UCSD-AML1 (cell line): ENCODE results near the gene VANGL2.
A peak's percentile ranks its signal among the peaks of the same experiment; 100 is the strongest.

Experiments
- DNase-seq: peaks from one replicate; lab custom pipeline; 2025; ENCODE audit not compliant: unreplicated experiment; lab: John Stamatoyannopoulos, UW

The VANGL2 gene

DNA sequence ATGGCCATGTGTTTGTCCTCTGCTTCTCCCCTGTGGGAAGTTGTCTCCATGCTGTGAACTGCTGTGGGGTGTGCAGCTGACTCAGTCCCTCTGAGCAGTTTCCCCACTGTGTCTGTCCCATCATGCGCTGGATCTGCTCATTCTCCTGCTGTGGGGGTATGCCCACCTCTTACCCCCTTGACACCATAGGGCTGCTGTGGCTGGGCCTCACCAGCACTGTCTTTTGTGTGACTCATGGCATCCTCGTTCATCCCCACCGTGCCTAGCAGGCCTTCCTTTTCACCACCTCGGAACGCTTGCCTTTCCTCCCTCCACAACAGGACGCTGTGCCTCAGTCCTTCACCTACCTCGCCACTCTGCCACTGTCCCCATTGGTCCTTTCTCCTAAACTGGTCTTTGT lies 27.3 kb downstream of the VANGL2 start:
- DNase-seq: no peak

DNA sequence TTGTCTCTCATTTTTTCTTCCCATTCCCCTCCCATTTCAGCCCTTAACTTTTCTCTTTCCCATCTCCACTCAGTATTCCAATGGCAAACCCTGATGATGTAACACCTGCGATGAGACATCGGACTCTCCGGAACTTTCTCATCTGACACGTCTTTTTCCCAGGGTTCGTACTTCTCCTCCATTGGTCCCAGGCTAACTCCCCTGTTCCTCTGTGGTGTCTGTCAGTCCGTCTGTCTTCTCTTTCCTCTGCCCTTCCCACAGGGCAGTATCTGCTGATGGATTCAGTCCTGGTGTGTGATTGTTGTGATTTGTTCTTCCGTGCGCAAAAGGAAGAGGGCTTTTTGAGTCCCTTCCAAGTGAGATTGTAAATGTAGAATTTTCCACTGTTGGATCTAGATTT lies 27.7 kb downstream of the VANGL2 start:
- DNase-seq: no peak

DNA sequence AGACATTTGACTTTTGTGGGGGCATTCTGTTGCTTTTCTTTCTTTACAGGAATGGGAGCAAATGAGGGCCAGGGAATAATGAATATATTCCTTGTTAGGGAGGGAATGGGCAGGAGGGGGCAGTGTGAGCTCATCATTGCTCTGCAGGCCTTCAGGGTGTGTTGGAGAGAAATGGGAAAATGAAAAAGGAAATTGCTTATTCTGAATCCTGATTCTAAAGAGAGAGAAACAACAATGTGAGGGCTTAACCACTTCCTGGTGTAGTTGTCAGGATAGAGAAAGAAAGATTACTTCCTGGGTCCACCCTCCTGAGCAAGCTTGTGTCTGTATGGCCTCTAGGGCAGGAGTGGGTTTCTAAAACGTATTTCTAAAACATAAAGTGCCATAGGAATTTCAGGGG lies 28.3 kb downstream of the VANGL2 start:
- peak; percentile 57 for DNase-seq

DNA sequence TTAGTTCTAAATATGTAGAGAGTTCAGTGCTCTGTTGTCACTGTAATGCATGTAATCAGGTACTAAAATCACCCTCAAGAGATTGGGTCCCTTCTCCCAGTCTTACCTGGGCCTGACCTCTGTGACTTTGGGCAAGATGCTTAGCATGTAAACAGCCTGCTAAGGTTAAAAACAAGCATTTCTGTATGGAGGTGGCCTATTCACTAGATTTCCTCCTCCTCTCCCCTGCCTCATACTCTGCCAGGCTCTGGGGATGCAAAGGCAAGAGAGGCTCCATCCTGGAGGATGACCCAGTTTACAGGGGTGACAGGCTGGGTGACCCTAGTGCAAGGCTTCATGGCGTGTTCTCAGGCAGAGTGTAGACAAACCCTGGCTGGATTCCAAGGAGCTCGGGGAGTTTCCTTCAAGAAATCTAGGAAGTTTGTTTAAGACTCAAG lies 28.8 kb downstream of the VANGL2 start:
- DNase-seq: no peak

DNA sequence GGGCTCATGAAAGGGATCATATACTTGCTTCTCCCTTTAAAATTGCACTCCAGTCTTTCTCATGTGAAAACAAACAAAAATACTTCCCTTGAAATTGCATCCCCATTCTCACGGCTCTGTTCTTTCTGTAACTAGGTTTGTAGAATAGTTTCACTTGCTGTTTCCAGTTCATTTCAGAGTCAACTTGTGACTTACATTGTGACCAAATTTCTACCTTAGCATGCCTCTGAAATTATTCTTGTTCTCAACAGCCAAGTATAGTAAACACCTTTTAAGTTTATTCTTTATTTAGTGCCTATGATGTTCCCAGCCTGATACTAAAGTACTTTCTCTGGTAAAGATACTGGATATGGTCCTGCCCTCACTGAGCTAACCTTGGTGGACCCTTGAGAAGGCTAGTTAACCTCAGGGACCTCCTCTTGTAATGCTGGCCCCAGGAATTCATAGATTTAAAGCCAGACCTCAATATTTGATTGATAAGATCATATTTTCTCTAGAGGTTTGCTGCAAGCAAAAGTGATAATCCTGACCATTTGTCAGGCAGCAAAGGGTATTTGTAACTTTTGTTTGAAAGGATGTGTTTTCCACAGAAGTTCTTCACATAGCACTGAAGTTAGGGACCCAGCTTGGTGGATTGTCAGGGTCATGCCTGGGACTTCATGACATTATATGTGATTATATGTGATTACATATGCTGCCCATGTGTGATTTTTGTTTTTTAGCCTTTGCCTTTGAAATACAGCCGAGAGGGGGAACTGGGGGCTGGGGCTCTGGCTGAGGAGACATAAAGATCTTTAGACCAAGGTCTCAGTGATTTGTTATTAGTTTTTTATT lies 29.6 kb downstream of the VANGL2 start:
- DNase-seq: no peak

DNA sequence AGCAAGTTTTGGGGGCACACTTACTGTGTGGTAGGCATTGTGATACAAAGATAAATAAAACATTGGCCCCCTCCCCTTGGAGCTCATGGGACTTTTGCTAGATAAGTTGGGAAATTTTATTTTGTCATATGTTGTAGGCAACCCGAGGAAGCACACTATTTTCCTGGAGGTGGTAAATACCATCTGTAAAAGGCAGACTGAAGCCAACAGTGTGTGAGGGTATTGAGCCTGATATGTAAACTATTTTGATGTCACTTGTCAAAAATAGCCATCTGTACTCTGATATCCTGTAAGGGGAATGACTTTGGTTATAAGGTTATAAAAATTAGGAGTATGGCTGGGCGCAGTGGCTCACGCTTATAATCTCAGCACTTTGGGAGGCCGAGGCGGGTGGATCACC lies 30.6 kb downstream of the VANGL2 start:
- DNase-seq: no peak

DNA sequence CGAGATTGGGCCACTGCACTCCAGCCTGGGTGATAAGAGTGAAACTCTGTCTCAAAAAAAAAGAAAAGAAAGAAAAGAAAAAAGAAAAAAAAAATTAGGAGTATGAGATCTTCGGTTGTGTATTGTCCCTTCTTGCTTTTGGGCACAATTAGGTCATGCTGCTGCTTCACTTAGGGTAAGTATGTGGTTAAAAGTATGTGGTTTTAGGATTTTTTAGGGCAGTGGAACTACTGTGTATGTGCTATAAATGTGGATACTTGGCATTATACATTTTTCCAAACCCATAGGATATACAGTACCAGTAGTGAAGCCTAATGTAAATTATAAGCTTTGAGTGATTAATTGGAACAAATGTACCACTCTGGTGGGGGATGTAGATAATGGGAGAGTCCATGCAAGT lies 31.2 kb downstream of the VANGL2 start:
- DNase-seq: no peak

DNA sequence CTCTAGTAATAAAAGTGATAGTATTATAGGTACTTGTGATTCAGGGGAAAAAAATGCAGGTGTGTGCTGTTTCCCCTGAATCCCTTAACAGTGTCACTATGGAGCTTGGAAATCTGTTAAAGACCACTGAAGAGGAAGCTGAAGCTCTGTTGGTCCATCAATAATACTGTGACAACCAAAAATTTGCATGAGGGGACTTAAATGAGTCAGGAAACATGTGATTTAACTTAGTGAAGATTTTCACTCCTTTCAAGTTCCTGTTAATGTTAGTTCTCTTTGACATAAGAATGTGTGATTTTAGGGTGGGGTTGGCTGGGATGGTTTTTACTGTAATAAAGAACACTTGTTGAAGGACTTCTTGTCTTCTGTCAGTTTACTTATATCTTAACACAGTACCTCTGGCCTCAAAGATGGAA lies 32.0 kb downstream of the VANGL2 start:
- DNase-seq: no peak

DNA sequence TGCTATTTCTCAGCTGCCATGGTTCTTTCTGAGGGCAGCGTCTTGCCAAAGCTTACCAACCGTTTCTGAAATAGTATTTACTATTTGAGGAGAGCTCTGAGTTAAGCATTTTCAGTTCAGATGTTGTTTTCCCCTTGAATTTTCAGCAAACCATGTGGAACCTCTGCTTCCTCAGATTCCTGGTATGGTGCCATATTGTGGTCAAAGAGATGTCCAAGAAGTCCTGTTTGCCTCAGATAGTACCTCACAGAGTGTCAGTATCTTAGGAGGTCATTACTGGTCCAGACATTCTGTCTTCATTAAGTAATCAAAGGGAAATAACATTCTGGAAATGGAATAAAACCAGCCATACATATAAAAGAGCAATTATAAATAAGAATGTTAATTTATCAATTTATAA lies 36.6 kb downstream of the VANGL2 start:
- DNase-seq: no peak

DNA sequence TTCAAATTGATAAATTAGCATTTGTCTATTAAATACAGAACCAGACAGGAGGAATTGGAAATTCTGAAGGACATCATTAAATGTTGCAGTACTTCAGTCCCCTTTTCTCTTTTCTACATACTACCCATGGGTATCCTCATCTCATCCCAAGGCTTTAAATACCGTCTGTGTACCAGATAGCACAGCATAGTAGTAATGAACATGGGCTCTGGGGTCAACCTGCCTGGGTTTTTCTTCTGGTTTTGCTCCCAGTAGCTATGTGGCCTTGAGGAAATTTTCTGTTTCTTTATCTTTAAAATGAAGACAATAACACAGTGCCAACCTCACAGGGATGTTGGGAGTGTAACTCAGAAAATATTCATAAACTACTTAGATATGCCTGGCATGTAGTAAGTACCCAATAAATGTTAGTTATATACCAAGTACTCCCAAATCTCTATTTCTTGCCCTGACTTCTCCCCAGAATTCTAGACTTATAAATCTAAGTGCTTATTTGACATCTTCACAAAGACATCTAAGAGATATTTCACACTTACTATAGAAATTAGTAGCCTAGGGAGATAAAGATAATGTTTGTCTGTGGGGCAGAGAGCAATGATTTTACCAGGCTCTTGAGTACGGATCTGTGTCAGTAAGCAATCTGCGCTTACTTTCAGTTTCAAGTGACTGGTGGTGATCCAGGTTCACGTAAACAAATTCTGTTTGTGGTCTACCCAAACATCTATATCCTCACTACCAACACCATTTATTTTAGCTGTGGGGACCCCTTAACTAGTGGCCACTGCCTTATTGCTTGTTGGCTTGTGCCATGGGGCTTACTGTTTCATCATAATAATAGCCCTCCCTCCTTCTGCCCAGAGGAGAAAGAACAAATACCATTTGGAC lies 37.3 kb downstream of the VANGL2 start:
- DNase-seq: no peak

DNA sequence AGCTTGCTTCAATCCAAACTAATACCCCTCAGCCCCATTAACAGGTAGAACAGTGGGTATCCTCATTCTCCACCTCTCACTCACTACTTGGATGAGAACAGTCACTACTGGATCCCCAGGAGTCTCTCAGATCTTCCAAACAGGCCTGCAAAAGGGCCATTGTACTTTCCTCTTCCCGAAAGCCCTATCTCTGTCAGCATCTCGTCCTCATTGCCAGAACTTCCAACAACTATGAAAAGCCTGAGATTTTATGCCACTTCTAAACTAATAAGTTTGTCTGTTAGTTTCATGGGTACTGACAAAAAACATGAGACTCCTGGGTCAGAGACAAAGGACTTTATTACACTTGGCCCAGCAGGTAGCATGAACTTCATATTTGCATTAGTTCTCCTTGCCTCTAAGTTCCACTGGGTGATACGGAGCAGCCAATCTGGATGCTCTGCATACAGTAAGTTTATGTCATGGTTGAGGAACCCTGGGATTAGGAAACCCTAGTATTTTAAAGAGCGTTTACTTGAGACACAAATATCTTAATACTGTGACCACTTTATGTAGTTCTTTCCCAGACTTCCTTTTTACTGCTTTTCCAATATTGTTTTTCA lies 38.1 kb downstream of the VANGL2 start:
- DNase-seq: no peak

DNA sequence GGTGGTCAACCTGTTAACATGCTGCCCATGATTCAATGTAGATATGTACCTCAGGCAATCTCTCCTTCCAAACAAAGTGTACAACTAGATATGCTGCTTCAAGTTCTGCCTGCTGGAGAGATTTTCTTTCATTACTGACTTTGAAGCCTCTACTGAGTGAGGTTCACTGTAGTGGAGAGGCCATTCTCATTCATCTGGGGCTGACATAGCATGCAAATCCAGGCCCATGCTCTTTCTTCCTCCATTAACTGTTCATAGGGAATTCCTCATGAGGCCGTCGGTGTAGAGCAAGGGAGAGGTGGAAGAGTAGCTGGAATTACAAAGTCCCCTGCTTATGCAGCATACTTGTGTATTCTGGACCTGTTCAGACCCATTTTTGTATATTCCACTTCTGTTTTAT lies 38.6 kb downstream of the VANGL2 start:
- DNase-seq: no peak

DNA sequence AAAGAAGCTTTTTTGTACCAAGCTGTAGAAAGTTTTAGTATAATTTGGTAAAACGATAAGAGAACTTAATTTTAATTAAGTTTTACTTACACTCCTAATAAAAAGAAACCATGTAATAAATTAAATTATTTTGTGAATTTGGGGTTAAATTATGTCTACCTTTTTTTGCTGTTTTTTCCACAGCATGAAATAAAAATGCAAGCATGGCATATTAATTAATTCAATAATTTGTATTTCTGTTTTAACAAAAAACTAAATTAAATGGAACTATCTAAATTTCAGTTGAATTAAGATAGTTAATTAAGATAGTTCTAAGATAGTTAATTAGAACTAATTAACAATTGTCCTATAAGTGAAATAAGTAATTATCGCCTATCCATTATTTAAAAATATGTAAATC lies 39.4 kb downstream of the VANGL2 start:
- DNase-seq: no peak

DNA sequence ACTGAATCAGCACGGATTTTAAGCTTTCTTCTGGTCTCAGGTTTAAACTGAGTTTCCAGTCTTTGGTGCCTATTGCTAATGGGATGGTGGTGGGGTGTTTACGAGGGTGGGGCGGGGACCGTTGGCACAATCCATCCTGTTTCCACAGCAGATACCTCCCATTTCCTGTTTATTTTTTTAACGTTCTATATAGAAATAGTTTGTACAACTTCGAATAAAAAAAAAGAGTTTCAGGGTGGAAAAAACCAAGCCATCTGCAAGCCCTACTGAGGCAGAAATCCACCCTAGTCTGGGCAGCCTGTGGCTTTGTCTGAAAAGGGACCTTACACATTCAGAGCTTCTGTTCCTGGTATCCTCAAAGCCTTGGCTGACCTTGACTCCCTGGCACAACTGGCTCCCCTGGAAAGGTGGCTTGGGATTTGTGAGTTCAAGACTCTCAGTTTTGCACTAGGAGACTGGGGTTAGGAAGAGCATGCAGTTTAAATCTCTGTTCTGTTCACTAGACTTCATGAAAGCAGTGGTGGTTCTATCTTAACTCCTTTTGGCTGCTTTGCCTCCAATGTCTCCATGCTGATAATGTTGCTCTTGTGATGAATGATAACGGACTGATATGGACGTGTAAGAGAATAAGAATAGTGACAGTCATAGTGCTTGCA lies 46.7 kb downstream of the VANGL2 start:
- DNase-seq: no peak

DNA sequence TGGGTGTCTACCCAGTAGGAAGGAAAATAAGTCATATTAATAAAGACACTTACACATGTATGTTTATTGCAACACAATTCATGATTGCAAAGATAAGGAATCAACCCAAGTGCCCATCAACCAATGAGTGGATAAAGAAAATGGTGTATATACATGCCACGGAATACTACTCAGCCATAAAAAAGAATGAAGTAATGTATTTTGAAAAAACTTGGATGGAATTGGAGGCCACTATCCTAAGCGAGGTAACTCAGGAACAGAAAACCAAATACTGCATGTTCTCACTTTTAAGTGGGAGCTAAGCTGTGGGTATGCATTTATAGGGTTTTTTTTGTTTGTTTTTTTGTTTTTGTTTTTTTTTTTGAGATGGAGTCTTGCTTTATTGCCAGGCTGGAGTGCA lies 49.1 kb downstream of the VANGL2 start:
- DNase-seq: no peak

DNA sequence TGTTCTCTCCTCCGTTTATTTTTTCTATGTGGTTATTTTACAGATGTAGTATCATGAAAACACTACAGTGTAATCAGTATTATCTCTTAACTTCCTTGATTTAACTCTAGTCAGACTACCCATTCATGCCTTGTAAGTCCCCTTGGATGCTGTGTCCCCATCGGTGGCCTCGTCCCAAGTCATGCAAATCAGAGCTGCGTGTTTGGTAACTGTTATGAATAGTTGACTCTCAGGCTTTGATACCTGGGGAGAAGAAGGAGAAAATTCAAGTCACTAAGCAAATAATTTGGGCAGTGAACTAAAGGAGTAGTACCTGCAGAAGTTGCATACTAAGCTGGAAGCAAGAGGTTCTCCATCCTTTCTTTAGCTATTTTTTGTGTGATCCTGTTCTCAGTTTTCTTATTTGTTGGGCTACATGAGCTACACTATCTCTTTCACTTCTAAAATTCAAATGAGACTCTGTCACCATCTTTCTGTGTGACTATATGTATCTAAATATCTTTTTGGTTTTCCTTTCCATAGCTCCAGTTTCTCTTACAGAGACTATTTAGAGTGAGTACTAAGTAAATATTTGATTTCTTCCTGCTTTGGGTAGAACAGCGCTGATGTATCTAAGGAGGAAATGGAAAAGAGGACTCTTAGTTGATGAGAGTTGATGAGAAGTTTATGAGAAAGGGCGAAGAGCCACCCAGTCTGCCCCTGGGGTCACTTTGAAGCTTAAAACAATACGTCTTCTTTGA lies 50.9 kb downstream of the VANGL2 start:
- DNase-seq: no peak

DNA sequence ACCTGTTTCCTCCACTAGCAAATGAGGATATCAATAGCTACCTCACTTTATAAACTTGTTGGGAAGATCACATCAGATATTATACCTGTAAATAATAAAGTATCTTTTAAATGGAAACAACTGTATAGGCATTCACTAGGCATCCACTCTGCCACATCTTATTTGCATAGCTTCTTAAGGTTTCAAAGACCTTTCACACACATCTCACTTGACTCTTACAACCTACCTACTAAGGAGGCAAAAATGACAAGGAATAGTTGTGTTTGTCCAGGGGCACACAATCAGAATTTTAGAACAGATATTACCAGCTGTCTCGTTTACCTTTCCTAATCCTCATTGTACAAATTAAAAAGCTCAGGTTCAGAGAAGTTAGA lies 51.5 kb downstream of the VANGL2 start:
- DNase-seq: no peak

DNA sequence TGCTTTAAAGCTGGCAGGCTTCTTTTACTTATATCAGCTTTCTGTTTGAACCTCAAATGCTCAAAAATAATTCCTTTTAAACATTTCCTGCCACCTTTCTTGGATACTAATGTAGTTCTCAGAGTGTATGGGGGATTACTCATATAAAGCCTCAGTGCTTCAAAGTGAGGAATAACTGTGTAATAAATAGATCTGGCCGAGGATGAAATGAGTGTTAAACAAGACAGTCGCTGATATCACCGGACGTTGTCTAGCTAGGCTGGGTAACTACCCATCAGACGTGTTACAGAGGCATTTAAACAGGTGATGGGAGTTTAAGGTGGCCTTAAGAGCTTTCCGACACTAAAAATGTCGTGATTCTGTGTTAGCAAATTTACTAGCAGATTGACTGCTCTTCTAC lies 53.1 kb downstream of the VANGL2 start:
- DNase-seq: no peak

DNA sequence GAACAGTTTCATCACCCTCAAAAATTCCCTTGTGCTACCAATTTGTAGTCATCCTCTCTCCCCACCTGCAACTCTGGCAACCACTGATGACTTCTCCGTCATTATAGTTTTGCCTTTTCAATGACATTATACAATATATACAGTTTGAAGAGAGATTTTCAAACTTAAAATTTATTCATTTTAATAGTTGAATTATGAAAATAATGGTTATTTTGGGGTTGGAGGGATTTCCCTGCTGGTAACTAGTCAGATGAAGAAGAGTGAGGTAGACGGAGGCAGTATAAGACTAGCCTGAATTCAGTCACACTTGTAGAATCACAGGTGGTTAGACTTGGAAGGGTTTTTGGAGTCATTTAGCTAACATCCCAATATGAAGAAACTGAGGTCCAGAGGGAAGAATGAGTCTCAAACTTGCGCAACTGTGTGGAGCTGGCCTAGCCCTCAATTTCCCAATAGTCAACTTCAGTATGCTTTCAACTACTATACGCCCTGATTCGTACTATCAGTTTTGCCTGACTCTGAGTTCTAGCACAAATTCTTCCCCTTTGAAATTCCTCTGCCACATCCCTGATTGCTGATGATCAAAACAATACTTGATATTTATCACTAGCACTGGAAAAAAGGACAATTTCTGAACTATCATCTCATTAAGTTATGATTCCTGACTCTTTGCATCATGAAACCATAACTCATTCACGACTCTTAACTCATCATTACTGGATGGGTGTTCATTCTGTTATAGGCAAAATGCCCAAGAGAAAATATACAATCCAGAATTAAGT lies 54.2 kb downstream of the VANGL2 start:
- no peak for DNase-seq

DNA sequence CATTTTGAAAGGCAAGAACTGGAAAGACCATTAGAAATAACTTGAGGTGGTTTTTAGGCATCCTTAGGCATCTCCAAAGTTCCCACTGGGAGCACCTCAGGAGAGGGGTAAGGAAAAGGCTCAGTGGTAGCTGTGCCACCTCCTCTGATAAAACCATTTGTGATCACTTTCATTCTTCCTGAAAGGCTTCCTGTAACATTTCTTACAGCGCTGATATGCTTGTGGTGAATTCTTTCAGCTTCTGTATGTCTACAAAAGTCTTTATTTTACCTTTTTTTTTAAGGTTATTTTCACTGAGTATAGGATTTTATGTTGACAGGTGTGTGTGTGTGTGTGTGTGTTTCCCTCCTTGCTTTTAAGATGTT lies 54.8 kb downstream of the VANGL2 start:
- DNase-seq: no peak
